Measurements from ENCODE around the gene GLT6D1.

The GLT6D1 gene

GRCh38 chr9:135616619-135617537, 22.5 kb downstream of the GLT6D1 start:
- TF ChIP-seq, protein P1, sequence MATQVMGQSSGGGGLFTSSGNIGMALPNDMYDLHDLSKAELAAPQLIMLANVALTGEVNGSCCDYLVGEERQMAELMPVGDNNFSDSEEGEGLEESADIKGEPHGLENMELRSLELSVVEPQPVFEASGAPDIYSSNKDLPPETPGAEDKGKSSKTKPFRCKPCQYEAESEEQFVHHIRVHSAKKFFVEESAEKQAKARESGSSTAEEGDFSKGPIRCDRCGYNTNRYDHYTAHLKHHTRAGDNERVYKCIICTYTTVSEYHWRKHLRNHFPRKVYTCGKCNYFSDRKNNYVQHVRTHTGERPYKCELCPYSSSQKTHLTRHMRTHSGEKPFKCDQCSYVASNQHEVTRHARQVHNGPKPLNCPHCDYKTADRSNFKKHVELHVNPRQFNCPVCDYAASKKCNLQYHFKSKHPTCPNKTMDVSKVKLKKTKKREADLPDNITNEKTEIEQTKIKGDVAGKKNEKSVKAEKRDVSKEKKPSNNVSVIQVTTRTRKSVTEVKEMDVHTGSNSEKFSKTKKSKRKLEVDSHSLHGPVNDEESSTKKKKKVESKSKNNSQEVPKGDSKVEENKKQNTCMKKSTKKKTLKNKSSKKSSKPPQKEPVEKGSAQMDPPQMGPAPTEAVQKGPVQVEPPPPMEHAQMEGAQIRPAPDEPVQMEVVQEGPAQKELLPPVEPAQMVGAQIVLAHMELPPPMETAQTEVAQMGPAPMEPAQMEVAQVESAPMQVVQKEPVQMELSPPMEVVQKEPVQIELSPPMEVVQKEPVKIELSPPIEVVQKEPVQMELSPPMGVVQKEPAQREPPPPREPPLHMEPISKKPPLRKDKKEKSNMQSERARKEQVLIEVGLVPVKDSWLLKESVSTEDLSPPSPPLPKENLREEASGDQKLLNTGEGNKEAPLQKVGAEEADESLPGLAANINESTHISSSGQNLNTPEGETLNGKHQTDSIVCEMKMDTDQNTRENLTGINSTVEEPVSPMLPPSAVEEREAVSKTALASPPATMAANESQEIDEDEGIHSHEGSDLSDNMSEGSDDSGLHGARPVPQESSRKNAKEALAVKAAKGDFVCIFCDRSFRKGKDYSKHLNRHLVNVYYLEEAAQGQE (IDR thresholded peaks at IDR 0.05; ENCODE audit: insufficient replicate concordance, low read depth) = no peak
- TF ChIP-seq, protein P2, sequence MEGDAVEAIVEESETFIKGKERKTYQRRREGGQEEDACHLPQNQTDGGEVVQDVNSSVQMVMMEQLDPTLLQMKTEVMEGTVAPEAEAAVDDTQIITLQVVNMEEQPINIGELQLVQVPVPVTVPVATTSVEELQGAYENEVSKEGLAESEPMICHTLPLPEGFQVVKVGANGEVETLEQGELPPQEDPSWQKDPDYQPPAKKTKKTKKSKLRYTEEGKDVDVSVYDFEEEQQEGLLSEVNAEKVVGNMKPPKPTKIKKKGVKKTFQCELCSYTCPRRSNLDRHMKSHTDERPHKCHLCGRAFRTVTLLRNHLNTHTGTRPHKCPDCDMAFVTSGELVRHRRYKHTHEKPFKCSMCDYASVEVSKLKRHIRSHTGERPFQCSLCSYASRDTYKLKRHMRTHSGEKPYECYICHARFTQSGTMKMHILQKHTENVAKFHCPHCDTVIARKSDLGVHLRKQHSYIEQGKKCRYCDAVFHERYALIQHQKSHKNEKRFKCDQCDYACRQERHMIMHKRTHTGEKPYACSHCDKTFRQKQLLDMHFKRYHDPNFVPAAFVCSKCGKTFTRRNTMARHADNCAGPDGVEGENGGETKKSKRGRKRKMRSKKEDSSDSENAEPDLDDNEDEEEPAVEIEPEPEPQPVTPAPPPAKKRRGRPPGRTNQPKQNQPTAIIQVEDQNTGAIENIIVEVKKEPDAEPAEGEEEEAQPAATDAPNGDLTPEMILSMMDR (IDR thresholded peaks at IDR 0.05; ENCODE audit: insufficient read depth, low read length) = no peak
- TF ChIP-seq GABPA (IDR thresholded peaks at IDR 0.05; ENCODE audit: low read depth) = no peak
- TF ChIP-seq POLR2AphosphoS5 (IDR thresholded peaks at IDR 0.05; ENCODE audit: low read depth) = no peak
- TF ChIP-seq SPI1 (IDR thresholded peaks at IDR 0.05; ENCODE audit: borderline replicate concordance, low read depth) = no peak
- no peak overlapping the region for H3K27ac ChIP-seq (replicated peaks)
- no peak overlapping the region for H3K4me3 ChIP-seq (replicated peaks; ENCODE audit: insufficient read depth, low read length)
- no peaks in the 10 kb centered on the region for H3K27me3 ChIP-seq (ENCODE audit: insufficient read depth, poor library complexity, severe bottlenecking)
- no peak for DNase-seq (ENCODE audit: low read depth in 1 of 2, low spot score in 1 of 2)

DNA sequence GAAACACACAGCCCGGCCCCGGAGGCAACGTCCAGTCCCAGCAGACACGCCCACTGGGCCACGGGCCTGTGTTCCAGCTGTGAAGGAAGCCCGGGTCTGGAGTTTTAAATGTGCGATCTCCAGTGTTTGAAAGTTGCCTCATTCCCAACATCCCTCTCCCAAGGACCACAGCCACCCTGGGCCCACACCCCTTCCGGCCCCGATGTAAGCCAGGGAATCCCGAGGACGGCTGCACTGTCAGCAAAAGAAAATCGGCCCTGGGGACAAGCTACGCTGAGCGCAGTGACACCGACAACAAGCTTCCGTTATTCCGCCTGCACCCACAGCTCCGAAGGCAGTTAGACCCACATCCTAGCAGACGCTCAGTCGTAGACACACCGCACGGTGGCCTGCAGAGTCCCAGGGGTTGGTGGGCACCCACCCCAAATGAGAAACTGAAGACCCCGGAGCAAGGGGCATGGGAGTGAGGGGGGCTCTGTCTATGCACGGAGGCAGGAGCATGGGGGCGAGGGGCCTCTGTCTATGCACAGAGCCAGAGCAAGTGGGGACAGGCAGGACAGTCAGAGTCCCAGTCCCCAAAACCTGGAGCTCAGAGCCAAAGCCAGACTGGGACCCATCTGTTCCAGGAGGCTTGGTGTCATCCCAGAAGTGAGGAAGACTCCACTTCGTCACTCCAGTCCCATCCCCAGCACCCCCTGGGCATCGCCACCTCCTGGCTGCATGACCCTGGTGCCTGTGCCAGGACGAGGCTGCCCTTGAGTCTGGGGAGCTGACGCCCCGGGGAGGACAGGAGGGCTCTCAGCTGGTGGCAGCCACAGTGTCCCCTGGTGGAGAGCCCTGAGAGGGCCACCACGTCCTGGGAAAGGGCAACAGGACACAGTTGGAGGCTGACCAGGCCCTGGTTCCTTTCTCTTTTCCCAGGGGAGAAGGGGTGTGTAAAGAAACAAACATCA, 23.4 kb downstream of the GLT6D1 start:
- no peaks in the 10 kb centered on the region for H3K27me3 ChIP-seq (ENCODE audit: insufficient read depth, poor library complexity, severe bottlenecking)
- TF ChIP-seq GABPA (IDR thresholded peaks at IDR 0.05; ENCODE audit: low read depth) (no peak), SPI1 (IDR thresholded peaks at IDR 0.05; ENCODE audit: borderline replicate concordance, low read depth) (no peak), POLR2AphosphoS5 (IDR thresholded peaks at IDR 0.05; ENCODE audit: low read depth) (no peak)
- TF ChIP-seq, protein P2 (IDR thresholded peaks at IDR 0.05; ENCODE audit: insufficient read depth, low read length) = no peak
- TF ChIP-seq, protein P1 (IDR thresholded peaks at IDR 0.05; ENCODE audit: insufficient replicate concordance, low read depth) = no peak
- no peak overlapping the region for H3K27ac ChIP-seq (replicated peaks)
- H3K4me3 ChIP-seq (replicated peaks; ENCODE audit: insufficient read depth, low read length) = no peak overlapping the region
- DNase-seq (ENCODE audit: low read depth in 1 of 2, low spot score in 1 of 2) = no peak

DNA sequence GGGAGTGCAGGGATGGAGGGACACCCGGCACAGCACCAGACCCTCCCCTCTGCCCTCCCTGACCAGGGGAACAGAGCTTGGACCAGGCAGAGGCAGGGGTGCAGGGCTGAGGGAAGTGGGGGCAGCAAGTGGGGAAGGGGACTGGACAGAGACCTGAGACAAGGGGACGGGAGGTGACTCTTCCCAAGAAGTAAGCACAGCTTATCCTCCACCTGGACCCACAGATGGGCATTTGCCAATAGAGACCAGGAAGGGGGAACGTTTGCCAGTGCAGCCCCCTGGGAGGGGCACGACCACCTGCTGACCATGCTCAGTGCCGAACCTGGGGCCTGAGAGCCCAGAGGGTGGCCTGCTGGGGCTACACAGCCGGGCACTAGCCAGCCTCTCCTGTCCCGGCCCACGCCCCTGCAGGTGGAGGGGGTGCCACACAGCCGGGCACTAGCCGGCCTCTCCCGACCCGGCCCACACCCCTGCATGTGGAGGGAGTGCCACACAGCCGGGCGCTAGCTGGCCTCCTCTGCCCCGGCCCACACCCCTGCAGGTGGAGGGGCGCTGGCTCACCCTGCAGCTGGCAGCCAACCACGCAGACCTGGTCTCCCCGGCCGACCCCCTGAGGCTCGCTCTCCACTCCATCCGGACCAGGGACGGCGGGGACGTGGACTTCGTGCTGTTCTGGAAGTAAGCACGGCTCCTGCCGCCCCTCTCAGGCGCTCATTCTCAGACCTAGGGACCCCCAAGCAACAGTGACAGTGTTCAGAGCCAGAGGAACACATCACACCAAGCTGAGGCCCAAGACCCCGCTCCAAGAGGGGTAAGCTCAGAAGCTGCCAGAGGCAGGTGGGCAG, 24.3 kb downstream of the GLT6D1 start:
- Histone ChIP-seq H3K27me3 (ENCODE audit: insufficient read depth, poor library complexity, severe bottlenecking) (no peaks in the 10 kb centered on the region), H3K4me3 (replicated peaks; ENCODE audit: insufficient read depth, low read length) (no peak overlapping the region), H3K27ac (replicated peaks) (no peak overlapping the region)
- no peak for DNase-seq (ENCODE audit: low read depth in 1 of 2, low spot score in 1 of 2)
- TF ChIP-seq, protein P2 (IDR thresholded peaks at IDR 0.05; ENCODE audit: insufficient read depth, low read length) = no peak
- TF ChIP-seq SPI1 (IDR thresholded peaks at IDR 0.05; ENCODE audit: borderline replicate concordance, low read depth) (no peak), GABPA (IDR thresholded peaks at IDR 0.05; ENCODE audit: low read depth) (no peak), POLR2AphosphoS5 (IDR thresholded peaks at IDR 0.05; ENCODE audit: low read depth) (no peak)
- TF ChIP-seq, protein P1 (IDR thresholded peaks at IDR 0.05; ENCODE audit: insufficient replicate concordance, low read depth) = no peak
